ENCODE data around the gene GNAQ. TPM values are rescaled to one million over a fixed set of nuclear protein-coding genes. Genes with fewer than 3 reads are reported as not detected.

The GNAQ gene
- total and polyA plus RNA-seq, 2 experiments from 2014 or later: 21.1 to 43.1 TPM

DNA sequence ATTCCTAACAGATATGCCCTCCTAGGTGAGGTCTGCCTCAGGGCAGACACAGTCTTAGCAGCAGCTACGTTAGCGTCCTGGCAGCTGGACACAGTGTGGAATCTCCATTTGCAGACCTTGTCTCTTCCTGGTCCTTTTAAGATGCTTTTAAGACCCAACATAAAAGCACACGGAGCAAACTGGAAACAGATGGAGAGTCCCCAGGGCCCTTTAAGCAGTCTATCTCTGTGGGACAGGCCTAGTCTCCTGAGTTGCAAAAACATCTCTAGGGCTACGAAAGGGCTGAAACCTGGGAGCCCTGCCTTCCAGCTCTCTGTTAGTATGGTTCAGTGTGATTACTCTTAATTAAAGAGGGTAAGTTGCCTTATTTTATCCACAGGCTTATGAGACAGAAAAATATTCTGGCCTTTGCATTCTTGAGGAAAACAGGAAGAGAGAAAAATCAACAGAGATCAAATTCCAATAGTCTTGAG, 317.5 kb downstream of the GNAQ start:
- Histone ChIP-seq H3K36me3 (ENCODE audit: insufficient read depth) (no peaks in the 10 kb centered on the region), H3K9me2 (ENCODE audit: insufficient read depth) (no peaks in the 10 kb centered on the region), H4K20me1 (replicated peaks; ENCODE audit: insufficient read depth) (no peaks in the 10 kb centered on the region), H3K27ac (ENCODE audit: low read depth) (peak overlapping the region; percentile 32; the same call in 1 of the 2 replicates), H3K4me2 (peak overlapping the region; percentile 29; the same call in 1 of the 2 replicates), H3F3A (replicated peaks; ENCODE audit: low read depth) (no peaks in the 10 kb centered on the region), H3K27me3 (ENCODE audit: insufficient read depth) (no peaks in the 10 kb centered on the region), H3K79me2 (replicated peaks; ENCODE audit: insufficient read depth) (no peaks in the 10 kb centered on the region), H2AFZ (no peak overlapping the region), H3K4me3 (no peak overlapping the region), H3K4me1 (ENCODE audit: insufficient read depth) (peaks cover 52% of the 10 kb centered on the region)
- H3K27me3 Mint-ChIP-seq (ENCODE audit: insufficient read depth, low read depth, poor library complexity): peaks cover 3% of the 10 kb centered on the region
- ATAC-seq (peak; percentile 42), DNase-seq (ENCODE audit: low spot score) (no peak)
- H3K4me3 Mint-ChIP-seq: no peak overlapping the region
- peaks cover 15% of the 10 kb centered on the region for H3K36me3 Mint-ChIP-seq (ENCODE audit: low read depth)
- TF ChIP-seq EZH2phosphoT487 (IDR thresholded peaks at IDR 0.05; ENCODE audit: unreplicated experiment) (no peak), ZNF331 (CRISPR knock-in tag; IDR thresholded peaks at IDR 0.05; ENCODE audit: low read depth) (no peak), POLR2AphosphoS5 (IDR thresholded peaks at IDR 0.05; ENCODE audit: low read depth) (no peak), JUNB (IDR thresholded peaks at IDR 0.05; ENCODE audit: unreplicated experiment) (no peak), NANOG (IDR thresholded peaks at IDR 0.05; ENCODE audit: borderline replicate concordance) (no peak)
- TF ChIP-seq, protein P1, sequence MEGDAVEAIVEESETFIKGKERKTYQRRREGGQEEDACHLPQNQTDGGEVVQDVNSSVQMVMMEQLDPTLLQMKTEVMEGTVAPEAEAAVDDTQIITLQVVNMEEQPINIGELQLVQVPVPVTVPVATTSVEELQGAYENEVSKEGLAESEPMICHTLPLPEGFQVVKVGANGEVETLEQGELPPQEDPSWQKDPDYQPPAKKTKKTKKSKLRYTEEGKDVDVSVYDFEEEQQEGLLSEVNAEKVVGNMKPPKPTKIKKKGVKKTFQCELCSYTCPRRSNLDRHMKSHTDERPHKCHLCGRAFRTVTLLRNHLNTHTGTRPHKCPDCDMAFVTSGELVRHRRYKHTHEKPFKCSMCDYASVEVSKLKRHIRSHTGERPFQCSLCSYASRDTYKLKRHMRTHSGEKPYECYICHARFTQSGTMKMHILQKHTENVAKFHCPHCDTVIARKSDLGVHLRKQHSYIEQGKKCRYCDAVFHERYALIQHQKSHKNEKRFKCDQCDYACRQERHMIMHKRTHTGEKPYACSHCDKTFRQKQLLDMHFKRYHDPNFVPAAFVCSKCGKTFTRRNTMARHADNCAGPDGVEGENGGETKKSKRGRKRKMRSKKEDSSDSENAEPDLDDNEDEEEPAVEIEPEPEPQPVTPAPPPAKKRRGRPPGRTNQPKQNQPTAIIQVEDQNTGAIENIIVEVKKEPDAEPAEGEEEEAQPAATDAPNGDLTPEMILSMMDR (conservative IDR thresholded peaks at IDR 0.05; ENCODE audit: low read depth in 2 of 2): no peak
- TF ChIP-seq, protein P2, sequence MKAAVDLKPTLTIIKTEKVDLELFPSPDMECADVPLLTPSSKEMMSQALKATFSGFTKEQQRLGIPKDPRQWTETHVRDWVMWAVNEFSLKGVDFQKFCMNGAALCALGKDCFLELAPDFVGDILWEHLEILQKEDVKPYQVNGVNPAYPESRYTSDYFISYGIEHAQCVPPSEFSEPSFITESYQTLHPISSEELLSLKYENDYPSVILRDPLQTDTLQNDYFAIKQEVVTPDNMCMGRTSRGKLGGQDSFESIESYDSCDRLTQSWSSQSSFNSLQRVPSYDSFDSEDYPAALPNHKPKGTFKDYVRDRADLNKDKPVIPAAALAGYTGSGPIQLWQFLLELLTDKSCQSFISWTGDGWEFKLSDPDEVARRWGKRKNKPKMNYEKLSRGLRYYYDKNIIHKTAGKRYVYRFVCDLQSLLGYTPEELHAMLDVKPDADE (IDR thresholded peaks at IDR 0.05): no peak
- TF ChIP-seq, protein P3, sequence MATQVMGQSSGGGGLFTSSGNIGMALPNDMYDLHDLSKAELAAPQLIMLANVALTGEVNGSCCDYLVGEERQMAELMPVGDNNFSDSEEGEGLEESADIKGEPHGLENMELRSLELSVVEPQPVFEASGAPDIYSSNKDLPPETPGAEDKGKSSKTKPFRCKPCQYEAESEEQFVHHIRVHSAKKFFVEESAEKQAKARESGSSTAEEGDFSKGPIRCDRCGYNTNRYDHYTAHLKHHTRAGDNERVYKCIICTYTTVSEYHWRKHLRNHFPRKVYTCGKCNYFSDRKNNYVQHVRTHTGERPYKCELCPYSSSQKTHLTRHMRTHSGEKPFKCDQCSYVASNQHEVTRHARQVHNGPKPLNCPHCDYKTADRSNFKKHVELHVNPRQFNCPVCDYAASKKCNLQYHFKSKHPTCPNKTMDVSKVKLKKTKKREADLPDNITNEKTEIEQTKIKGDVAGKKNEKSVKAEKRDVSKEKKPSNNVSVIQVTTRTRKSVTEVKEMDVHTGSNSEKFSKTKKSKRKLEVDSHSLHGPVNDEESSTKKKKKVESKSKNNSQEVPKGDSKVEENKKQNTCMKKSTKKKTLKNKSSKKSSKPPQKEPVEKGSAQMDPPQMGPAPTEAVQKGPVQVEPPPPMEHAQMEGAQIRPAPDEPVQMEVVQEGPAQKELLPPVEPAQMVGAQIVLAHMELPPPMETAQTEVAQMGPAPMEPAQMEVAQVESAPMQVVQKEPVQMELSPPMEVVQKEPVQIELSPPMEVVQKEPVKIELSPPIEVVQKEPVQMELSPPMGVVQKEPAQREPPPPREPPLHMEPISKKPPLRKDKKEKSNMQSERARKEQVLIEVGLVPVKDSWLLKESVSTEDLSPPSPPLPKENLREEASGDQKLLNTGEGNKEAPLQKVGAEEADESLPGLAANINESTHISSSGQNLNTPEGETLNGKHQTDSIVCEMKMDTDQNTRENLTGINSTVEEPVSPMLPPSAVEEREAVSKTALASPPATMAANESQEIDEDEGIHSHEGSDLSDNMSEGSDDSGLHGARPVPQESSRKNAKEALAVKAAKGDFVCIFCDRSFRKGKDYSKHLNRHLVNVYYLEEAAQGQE (IDR thresholded peaks at IDR 0.05; ENCODE audit: unreplicated experiment): no peak
- peaks cover 19% of the 10 kb centered on the region; the same call in 2 of the 3 replicates for H3K9me3 Mint-ChIP-seq
- H3K27ac Mint-ChIP-seq: peak overlapping the region; percentile 58
- peaks cover 48% of the 10 kb centered on the region for H3K4me1 Mint-ChIP-seq

DNA sequence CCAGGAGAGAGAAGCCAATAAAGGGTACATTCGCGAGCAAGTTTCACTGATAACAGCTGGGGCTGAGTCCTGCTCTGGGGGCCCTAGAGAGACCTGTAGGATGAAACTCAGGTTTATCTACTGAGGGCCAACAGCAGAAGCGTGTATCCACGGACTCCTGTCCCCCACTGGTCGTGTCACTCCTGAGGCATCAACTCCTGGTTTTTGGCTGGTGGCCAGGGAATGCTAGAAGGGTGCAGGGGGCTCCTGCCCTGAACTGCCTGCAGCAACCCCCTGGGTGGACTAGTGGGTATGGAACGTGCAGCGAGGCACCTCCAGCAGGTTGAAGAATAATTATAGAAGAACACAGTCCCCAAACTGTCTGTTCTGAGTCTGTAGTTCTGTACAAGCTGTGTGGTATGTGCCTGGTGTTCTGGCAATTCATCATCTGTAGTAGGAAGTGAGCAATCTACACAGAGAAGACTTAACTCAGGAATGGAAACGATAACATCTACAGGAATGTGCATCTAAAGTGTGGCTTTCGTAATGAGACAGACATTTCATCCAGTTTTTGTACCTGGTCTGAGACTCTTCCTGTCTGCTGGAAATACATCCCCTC, 319.0 kb downstream of the GNAQ start:
- Histone ChIP-seq H4K20me1 (replicated peaks; ENCODE audit: insufficient read depth) (no peaks in the 10 kb centered on the region), H3K9me2 (ENCODE audit: insufficient read depth) (no peaks in the 10 kb centered on the region), H3K4me1 (ENCODE audit: insufficient read depth) (peaks cover 38% of the 10 kb centered on the region), H3K27ac (ENCODE audit: low read depth) (no peak overlapping the region), H3K4me3 (no peak overlapping the region), H2AFZ (no peak overlapping the region), H3K27me3 (ENCODE audit: insufficient read depth) (no peaks in the 10 kb centered on the region), H3K79me2 (replicated peaks; ENCODE audit: insufficient read depth) (no peaks in the 10 kb centered on the region), H3F3A (replicated peaks; ENCODE audit: low read depth) (no peaks in the 10 kb centered on the region), H3K4me2 (no peak overlapping the region), H3K36me3 (ENCODE audit: insufficient read depth) (no peaks in the 10 kb centered on the region)
- no peak overlapping the region for H3K4me3 Mint-ChIP-seq
- peaks cover 37% of the 10 kb centered on the region for H3K4me1 Mint-ChIP-seq
- H3K27ac Mint-ChIP-seq: no peak overlapping the region
- H3K36me3 Mint-ChIP-seq (ENCODE audit: low read depth): peaks cover 23% of the 10 kb centered on the region
- DNase-seq (ENCODE audit: low spot score): no peak
- peaks cover 25% of the 10 kb centered on the region for H3K9me3 Mint-ChIP-seq
- peaks cover 3% of the 10 kb centered on the region for H3K27me3 Mint-ChIP-seq (ENCODE audit: insufficient read depth, low read depth, poor library complexity)
- ATAC-seq: no peak
- TF ChIP-seq, protein P2 (IDR thresholded peaks at IDR 0.05): no peak
